Neutrophil (primary cell): Measurements from ENCODE around the gene CBARP.

Experiments used
- H3K27ac ChIP-seq: fragments of 200-600 bp; sonication (generic); 2 replicates; pipeline ENCODE4 v1.5.1; 2016; ENCODE audit warnings: mild to moderate bottlenecking, moderate library complexity
- H3K27me3 ChIP-seq: fragments of 200-600 bp; sonication (generic); 2 replicates; pipeline ENCODE4 v1.6.0; 2016; ENCODE audit warnings: mild to moderate bottlenecking
- H3K36me3 ChIP-seq: fragments of 200-600 bp; sonication (generic); 2 replicates; pipeline ENCODE4 v1.5.1; 2017
- H3K4me1 ChIP-seq, 2 experiments: fragments of 200-600 bp in 1 of 2; sonication (generic) in 1 of 2; 1 replicate in 1 of 2; 2 replicates in 1 of 2; pipeline versions ENCODE4 v1.5.1 to v1.6.1; 2013 to 2016; ENCODE audit warnings: low read depth in 1 of 2, low read length in 1 of 2, mild to moderate bottlenecking in 1 of 2, moderate library complexity in 1 of 2; ENCODE audit not compliant: control insufficient read depth in 1 of 2, insufficient read depth in 1 of 2
- H3K4me3 ChIP-seq, 2 experiments: fragments of 200-600 bp in 1 of 2; sonication (generic) in 1 of 2; 1 replicate in 1 of 2; 2 replicates in 1 of 2; pipeline ENCODE4 v1.5.1; 2013 to 2016; ENCODE audit warnings: low read depth in 1 of 2, low read length in 1 of 2, mild to moderate bottlenecking in 1 of 2, moderate library complexity in 1 of 2
- H3K9me3 ChIP-seq: fragments of 200-600 bp; sonication (generic); 2 replicates; pipeline ENCODE4 v1.5.1; 2016
- TF ChIP-seq, protein P1 (sequence below): fragments of 200-600 bp; sonication (generic); IDR thresholded peaks from 2 replicates; pipeline ENCODE4 v1.5.1; 2016; ENCODE audit warnings: antibody characterized with exemption

Gene CBARP

DNA sequence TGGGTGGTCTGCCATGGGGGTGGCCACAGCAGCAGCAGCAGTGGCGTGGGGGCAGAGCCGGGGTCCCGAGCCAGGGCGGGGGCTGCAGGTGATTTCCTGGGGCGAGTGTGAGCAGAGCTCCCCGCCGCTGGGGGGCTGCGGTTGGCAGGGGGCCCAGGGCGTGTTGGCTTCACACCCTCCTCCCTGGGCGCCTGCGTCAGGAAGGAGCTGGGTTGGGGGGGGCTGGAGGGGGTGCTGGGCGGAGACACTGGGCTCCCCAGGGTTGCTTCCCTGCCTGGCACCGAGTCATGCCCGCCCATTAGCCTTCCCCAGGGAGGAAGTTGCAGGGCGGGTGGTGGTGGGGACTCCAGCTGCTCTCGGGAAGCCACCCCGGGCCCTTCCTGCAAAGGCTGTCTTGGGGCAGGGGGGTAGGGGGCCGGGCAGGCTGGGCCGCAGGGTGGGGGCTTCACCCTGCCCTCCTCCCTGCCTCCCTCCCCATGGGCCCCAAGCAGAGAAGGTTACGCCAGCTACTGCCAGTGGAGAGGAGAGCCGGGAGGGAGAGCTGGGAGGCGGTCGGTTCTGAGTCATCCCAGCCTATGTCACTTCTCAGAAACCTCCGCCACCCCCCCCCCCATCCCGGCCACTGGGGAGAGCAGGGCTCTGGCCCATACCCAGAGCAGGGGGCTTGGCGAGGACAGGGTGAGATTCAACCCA lies 15.2 kb upstream of the CBARP start:
- H3K27me3 ChIP-seq: no peaks in the 10 kb centered on the region
- peak overlapping the region; percentile 75 to 98 for H3K4me3 ChIP-seq
- H3K27ac ChIP-seq: peak overlapping the region; percentile 100
- peaks cover 79% of the 10 kb centered on the region for H3K36me3 ChIP-seq
- peaks cover 46 to 54% of the 10 kb centered on the region in 2 experiments for H3K4me1 ChIP-seq
- TF ChIP-seq, protein P1, sequence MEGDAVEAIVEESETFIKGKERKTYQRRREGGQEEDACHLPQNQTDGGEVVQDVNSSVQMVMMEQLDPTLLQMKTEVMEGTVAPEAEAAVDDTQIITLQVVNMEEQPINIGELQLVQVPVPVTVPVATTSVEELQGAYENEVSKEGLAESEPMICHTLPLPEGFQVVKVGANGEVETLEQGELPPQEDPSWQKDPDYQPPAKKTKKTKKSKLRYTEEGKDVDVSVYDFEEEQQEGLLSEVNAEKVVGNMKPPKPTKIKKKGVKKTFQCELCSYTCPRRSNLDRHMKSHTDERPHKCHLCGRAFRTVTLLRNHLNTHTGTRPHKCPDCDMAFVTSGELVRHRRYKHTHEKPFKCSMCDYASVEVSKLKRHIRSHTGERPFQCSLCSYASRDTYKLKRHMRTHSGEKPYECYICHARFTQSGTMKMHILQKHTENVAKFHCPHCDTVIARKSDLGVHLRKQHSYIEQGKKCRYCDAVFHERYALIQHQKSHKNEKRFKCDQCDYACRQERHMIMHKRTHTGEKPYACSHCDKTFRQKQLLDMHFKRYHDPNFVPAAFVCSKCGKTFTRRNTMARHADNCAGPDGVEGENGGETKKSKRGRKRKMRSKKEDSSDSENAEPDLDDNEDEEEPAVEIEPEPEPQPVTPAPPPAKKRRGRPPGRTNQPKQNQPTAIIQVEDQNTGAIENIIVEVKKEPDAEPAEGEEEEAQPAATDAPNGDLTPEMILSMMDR: peak; percentile 55
- peaks cover 14% of the 10 kb centered on the region for H3K9me3 ChIP-seq

GRCh38 chr19:1252221-1252820 lies 14.5 kb upstream of the CBARP start:
- Histone ChIP-seq H3K27ac (peak overlapping the region; percentile 100), H3K36me3 (peaks cover 73% of the 10 kb centered on the region)

GRCh38 chr19:1251330-1252220 lies 13.8 kb upstream of the CBARP start:
- H3K27me3 ChIP-seq: no peaks in the 10 kb centered on the region
- peak overlapping the region; percentile 100 for H3K27ac ChIP-seq
- H3K4me3 ChIP-seq: peak overlapping the region; percentile 75 to 98
- TF ChIP-seq, protein P1: peak; percentile 15
- peaks cover 65% of the 10 kb centered on the region for H3K36me3 ChIP-seq
- peaks cover 14% of the 10 kb centered on the region for H3K9me3 ChIP-seq
- H3K4me1 ChIP-seq: peaks cover 42 to 48% of the 10 kb centered on the region in 2 experiments

More at GRCh38 chr19:1252221-1252820, 14.5 kb upstream of the CBARP start:
- TF ChIP-seq, protein P1: no peak
- H3K9me3 ChIP-seq: peaks cover 14% of the 10 kb centered on the region
- no peaks in the 10 kb centered on the region for H3K27me3 ChIP-seq
- peaks cover 46 to 54% of the 10 kb centered on the region in 2 experiments for H3K4me1 ChIP-seq
- peak overlapping the region; percentile 75 to 98 for H3K4me3 ChIP-seq

DNA sequence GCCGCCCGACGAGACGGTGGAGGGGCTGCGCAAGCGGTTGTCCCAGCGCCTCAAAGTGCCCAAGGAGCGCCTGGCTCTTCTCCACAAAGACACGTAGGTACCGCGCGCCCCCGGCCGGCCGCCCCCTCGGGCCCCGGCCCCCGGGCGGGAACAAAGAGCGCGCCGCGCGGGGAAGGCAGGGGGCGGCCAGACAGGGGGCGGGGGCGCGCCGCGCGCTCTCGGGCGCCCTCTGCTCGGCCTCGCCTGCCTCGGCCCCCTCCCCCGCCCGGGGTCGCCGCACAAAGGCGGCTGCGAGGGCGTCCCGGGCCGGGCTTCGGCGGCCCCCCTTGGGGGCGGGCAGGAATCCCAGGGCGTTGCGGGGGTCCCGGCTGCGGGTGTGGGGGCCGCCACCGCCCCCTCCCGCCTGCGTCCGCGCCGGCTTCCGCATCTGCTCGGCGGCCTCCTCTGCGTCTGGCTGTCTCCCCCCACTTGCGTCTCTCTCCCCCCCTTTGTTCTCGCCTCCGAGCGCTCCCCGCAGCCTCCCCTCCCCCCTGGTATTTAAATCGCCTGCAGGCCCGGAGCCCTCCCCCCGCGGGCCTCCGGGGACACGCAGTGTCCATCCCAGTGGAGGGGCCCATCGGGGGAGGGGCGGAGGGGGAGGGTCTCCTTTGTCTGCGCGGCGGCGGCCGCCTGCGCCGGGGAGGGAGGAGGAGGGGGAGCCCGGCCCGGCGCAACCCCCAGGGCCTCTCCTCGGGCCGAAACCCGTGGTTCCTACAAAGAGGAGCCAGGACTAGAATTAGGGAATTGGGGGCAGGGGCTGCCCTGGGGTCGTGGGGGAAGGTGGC lies 12.8 kb upstream of the CBARP start:
- Histone ChIP-seq H3K4me1 (peaks cover 38 to 46% of the 10 kb centered on the region in 2 experiments), H3K4me3 (peak overlapping the region; percentile 75 to 98), H3K36me3 (peaks cover 56% of the 10 kb centered on the region), H3K27ac (peak overlapping the region; percentile 100), H3K27me3 (no peaks in the 10 kb centered on the region), H3K9me3 (peaks cover 14% of the 10 kb centered on the region)
- TF ChIP-seq, protein P1: no peak

- Histone ChIP-seq H3K36me3 (peaks cover 50% of the 10 kb centered on the region), H3K4me1 (peaks cover 36 to 46% of the 10 kb centered on the region in 2 experiments), H3K4me3 (peak overlapping the region; percentile 75 to 98), H3K27ac (peak overlapping the region; percentile 100), H3K27me3 (no peaks in the 10 kb centered on the region), H3K9me3 (peaks cover 11% of the 10 kb centered on the region)
- TF ChIP-seq, protein P1: no peak
Measured at GRCh38 chr19:1249990-1250436, 12.2 kb upstream of the CBARP start.
